HEK293 (cell line): ENCODE data around the gene BTAF1.

ENCODE experiments used
- CTCF ChIA-PET: fragments of 350-600 bp; formaldehyde crosslinking; extraction: SDS; loops from one replicate; lab custom pipeline; 2021; ENCODE audit warnings: antibody characterized with exemption; lab: Yijun Ruan, JAX
- POLR2A ChIA-PET: fragments of 300-600 bp; formaldehyde crosslinking; extraction: SDS; loops from one replicate; lab custom pipeline; 2020; ENCODE audit warnings: antibody characterized with exemption, inconsistent platforms; lab: Yijun Ruan, JAX
- H3K27ac ChIP-seq: fragments of 200-500 bp; sonication (Bioruptor generic); 2 replicates; pipeline ENCODE4 v1.5.1; 2014; ENCODE audit warnings: low read depth, low read length, control low read depth, inconsistent platforms; ENCODE audit errors: extremely low read depth
- H3K36me3 ChIP-seq, 2 experiments: fragments of 200-500 bp in 1 of 2; sonication (Bioruptor generic) in 1 of 2; 1 replicate in 1 of 2; 2 replicates in 1 of 2; pipeline ENCODE4 v1.5.1; 2014 to 2017; ENCODE audit warnings: inconsistent platforms in 2 of 2, low read length in 2 of 2; ENCODE audit not compliant: control insufficient read depth in 2 of 2, insufficient read depth in 1 of 2
- H3K4me1 ChIP-seq: fragments of 200-500 bp; sonication (Bioruptor generic); 2 replicates; pipeline ENCODE4 v1.5.1; 2014; ENCODE audit warnings: mild to moderate bottlenecking, low read length, inconsistent platforms; ENCODE audit not compliant: control insufficient read depth, insufficient read depth
- H3K4me3 ChIP-seq: 2 replicates; pipeline ENCODE4 v1.5.1; 2011; ENCODE audit warnings: low read depth, mild to moderate bottlenecking, control low read depth, low read length, moderate library complexity
- H3K9me3 ChIP-seq: fragments of 200-500 bp; sonication (Bioruptor generic); 2 replicates; pipeline ENCODE4 v1.5.1; 2014; ENCODE audit warnings: low read depth, low read length, inconsistent platforms; ENCODE audit not compliant: control insufficient read depth, insufficient read depth
- BCL11A ChIP-seq: fragments of 450-650 bp; formaldehyde crosslinking; IDR thresholded peaks from 2 replicates; pipeline ENCODE4 v1.5.1; 2016; ENCODE audit warnings: low read depth, missing biosample characterization, missing genetic modification characterization
- HIC1 ChIP-seq: fragments of 450-650 bp; formaldehyde crosslinking; IDR thresholded peaks from 2 replicates; pipeline ENCODE4 v1.5.1; 2016; ENCODE audit warnings: missing biosample characterization, missing genetic modification characterization
- KLF1 ChIP-seq: fragments of 450-650 bp; formaldehyde crosslinking; IDR thresholded peaks from 2 replicates; pipeline ENCODE4 v1.5.1; 2016; ENCODE audit warnings: missing biosample characterization, missing genetic modification characterization
- KLF8 ChIP-seq: fragments of 450-650 bp; formaldehyde crosslinking; IDR thresholded peaks from 2 replicates; pipeline ENCODE4 v1.5.1; 2016; ENCODE audit warnings: missing biosample characterization, missing genetic modification characterization
- YY1 ChIP-seq: fragments of 450-650 bp; formaldehyde crosslinking; IDR thresholded peaks from 2 replicates; pipeline ENCODE4 v1.5.1; 2018; ENCODE audit warnings: missing biosample characterization, missing genetic modification characterization
- ZBTB10 ChIP-seq: fragments of 450-650 bp; formaldehyde crosslinking; IDR thresholded peaks from 2 replicates; pipeline ENCODE4 v1.5.1; 2016; ENCODE audit warnings: missing biosample characterization, missing genetic modification characterization
- ZBTB11 ChIP-seq: fragments of 450-650 bp; formaldehyde crosslinking; conservative IDR thresholded peaks from 2 replicates; pipeline ENCODE4 v1.5.1; 2016; ENCODE audit warnings: low read depth, missing biosample characterization, missing genetic modification characterization
- ZBTB20 ChIP-seq: fragments of 450-650 bp; formaldehyde crosslinking; IDR thresholded peaks from 2 replicates; pipeline ENCODE4 v1.5.1; 2016; ENCODE audit warnings: missing biosample characterization, missing genetic modification characterization
- ZBTB7A ChIP-seq: fragments of 450-650 bp; formaldehyde crosslinking; IDR thresholded peaks from 2 replicates; pipeline ENCODE4 v1.5.1; 2016; ENCODE audit warnings: low read depth, missing biosample characterization, missing genetic modification characterization
- ZNF121 ChIP-seq: fragments of 450-650 bp; formaldehyde crosslinking; IDR thresholded peaks from 2 replicates; pipeline ENCODE4 v1.5.1; 2016; ENCODE audit warnings: missing biosample characterization, missing genetic modification characterization
- ZNF23 ChIP-seq: fragments of 450-650 bp; formaldehyde crosslinking; IDR thresholded peaks from 2 replicates; pipeline ENCODE4 v1.5.1; 2016; ENCODE audit warnings: missing biosample characterization, missing genetic modification characterization, borderline replicate concordance
- ZNF324 ChIP-seq: fragments of 450-650 bp; formaldehyde crosslinking; IDR thresholded peaks from 2 replicates; pipeline ENCODE4 v1.5.1; 2016; ENCODE audit warnings: missing biosample characterization, missing genetic modification characterization
- ZNF510 ChIP-seq: fragments of 450-650 bp; formaldehyde crosslinking; IDR thresholded peaks from 2 replicates; pipeline ENCODE4 v1.5.1; 2018; ENCODE audit warnings: mild to moderate bottlenecking, missing genetic modification characterization, missing biosample characterization; ENCODE audit not compliant: insufficient replicate concordance
- ZNF629 ChIP-seq: fragments of 450-650 bp; formaldehyde crosslinking; IDR thresholded peaks from 2 replicates; pipeline ENCODE4 v1.5.1; 2017; ENCODE audit warnings: missing biosample characterization, missing genetic modification characterization
- ZNF704 ChIP-seq: fragments of 450-650 bp; formaldehyde crosslinking; IDR thresholded peaks from 2 replicates; pipeline ENCODE4 v1.5.1; 2016; ENCODE audit warnings: missing biosample characterization, missing genetic modification characterization
- ZSCAN18 ChIP-seq: fragments of 450-650 bp; formaldehyde crosslinking; IDR thresholded peaks from 2 replicates; pipeline ENCODE4 v1.5.1; 2016; ENCODE audit warnings: missing biosample characterization, missing genetic modification characterization

BTAF1 gene

GRCh38 chr10:91980319-91980718 lies 56.7 kb downstream of the BTAF1 start (continued):
- no peak for TF ChIP-seq BCL11A (tag by site-specific recombination)
- no peak for TF ChIP-seq ZNF704 (tag by site-specific recombination)
- TF ChIP-seq ZBTB20 (tag by site-specific recombination), result no peak
- no peak for TF ChIP-seq ZNF324
- no peak for TF ChIP-seq ZBTB11 (tag by site-specific recombination)
- no peak for TF ChIP-seq ZBTB7A (tag by site-specific recombination)
- TF ChIP-seq YY1, result no peak

GRCh38 chr10:91983416-91983815 lies 59.8 kb downstream of the BTAF1 start:
- H3K27ac ChIP-seq, result no peak overlapping the region
- ChIA-PET POLR2A (no interaction called here), CTCF (no interaction called here)
- TF ChIP-seq ZNF121 (no peak), ZNF23 (tag by site-specific recombination) (no peak), KLF8 (tag by site-specific recombination) (no peak), ZBTB10 (tag by site-specific recombination) (no peak), KLF1 (tag by site-specific recombination) (no peak), ZSCAN18 (tag by site-specific recombination) (no peak), ZNF629 (tag by site-specific recombination) (no peak), HIC1 (tag by site-specific recombination) (no peak), ZNF510 (no peak)
- no peaks in the 10 kb centered on the region for H3K4me1 ChIP-seq
- H3K4me3 ChIP-seq, result no peak overlapping the region
- peaks cover 54 to 61% of the 10 kb centered on the region in 2 experiments for H3K36me3 ChIP-seq
- H3K9me3 ChIP-seq, result no peaks in the 10 kb centered on the region
